Measurements from ENCODE around the gene TUB.

- no peak for TF ChIP-seq CTCF (IDR thresholded peaks at IDR 0.05)
- no peak for TF ChIP-seq POLR2A (IDR thresholded peaks at IDR 0.05)
Observed at GRCh38 chr11:8032576-8033304, 48.3 kb upstream of the TUB start.

Measured in body of pancreas (tissue), 4 donors.